DMS 273 (cell line): Measurements from ENCODE around the gene SLC25A48.

Experiments
- DNase-seq: peaks from one replicate; lab custom pipeline; 2025; ENCODE audit not compliant: unreplicated experiment; lab: John Stamatoyannopoulos, UW

Gene SLC25A48, protein sequence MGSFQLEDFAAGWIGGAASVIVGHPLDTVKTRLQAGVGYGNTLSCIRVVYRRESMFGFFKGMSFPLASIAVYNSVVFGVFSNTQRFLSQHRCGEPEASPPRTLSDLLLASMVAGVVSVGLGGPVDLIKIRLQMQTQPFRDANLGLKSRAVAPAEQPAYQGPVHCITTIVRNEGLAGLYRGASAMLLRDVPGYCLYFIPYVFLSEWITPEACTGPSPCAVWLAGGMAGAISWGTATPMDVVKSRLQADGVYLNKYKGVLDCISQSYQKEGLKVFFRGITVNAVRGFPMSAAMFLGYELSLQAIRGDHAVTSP

DNA sequence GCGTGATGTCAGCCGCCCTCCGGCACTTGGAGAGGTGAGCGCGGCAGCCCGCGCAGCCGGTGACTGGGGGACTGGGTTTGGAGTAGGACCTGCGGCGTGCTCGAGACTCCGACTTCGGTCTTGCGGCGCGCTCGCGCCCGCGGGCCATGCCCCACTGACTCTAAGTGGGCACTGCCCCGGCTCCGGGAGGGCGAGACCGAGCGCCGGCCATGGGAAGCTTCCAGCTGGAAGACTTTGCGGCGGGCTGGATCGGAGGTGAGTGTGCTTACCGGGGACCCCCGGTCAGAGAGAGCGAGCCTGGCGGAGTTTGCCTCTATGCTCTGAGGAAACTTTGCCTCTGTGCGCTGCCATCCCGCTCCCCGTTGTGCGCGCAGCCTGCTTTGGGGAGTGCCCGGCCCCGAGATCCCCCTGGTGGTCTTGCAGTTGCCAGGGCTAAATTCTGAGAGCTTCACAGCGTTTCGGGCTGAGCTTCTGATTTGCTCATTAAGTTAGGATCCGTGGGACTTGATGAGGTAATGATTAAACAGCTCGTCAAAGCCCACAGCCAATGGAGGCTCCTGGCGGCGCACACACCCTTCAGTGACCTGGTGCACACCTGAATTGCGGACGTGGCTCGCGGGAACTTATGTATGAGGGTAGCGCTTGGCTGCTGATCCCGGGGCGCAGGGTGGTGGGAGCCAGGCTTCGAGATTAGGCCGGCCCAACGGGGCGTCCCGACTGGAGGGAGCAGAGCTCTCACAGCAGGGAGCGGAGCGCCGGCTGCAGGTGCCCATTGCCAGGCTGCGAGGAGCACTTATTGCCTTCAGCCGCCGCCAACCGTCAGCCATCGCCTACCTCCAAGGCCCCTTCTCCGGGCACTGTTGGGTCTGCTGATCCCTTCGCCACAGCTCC, at the start of gene SLC25A48:
TSS of gene SLC25A48 (plus strand) at position 25 of the 891 bp plus-strand sequence. CDS start at position 210, 185 bp downstream.
- peak; percentile 94 for DNase-seq

DNA sequence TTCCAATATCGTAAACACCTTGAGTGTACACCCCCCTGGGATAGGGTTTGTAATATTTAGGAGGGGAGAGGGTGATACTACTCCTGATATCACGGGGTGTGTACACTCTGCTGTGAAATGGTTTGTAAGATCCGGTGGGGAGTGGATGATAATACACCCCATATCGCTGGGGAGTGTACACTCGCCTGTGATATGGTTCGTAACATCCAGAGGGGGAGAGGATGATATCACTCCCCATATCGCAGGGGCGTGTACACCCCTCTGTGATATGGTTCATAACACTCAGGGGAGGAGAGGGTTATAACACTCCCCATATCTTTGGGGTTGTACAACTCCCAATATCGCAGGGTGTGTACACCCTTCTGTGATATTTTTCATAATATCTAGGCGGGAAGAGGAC, 33.8 kb upstream of the SLC25A48 start:
- no peak for DNase-seq

DNA sequence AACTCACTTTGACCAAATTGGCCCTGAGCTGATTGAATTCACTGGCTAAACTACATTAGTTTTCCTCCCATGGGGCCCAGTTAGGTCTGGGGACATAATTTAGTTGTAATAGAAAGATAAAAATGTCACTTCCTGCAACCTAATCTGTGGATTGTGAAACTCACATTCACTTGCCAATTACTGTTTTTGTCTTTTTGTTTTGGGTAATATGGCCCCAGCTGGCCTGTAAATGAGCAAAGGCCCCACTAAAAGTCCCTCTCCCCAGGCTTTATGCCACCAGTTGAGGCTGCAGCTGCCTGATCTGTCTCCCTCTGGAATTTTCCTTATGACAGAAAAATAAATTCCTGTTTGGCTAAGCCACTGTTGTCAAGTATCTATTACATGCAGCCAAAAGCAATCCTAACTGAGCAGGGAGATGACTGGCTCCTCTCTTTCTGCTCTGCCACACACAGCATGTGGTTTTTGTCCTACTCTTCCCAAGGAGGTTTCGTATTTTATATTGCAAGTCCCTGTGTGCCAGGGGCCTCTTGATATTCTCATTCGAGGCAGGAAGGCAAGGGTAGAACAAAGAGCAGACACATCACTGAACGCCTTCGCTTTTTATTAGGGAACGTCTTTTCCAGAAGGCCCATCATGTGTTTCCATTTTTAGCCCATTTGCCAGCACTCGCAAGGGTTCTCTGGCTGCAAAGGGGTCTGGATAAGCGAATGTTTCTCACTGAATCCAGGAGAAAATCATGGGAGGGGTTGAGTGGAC, 24.1 kb upstream of the SLC25A48 start:
- DNase-seq, result no peak

DNA sequence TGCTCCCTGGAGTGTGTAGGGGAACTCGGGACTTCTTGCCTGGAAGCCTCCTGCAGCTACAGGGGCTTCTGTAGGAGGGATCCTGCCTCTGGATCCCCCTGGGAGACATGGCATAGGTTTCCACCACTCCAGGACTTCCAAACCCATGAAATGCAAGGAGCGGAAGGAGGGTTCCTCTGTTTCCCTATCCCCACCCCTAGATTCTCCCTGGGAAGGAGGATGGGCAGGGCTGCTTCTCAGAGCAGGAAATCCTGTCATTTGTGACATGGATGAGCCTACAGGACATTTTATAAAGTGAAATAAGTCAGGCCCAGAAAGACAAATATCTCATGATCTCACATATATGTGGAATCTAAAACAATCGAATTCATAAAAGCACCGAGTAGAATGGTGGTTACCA, 23.5 kb upstream of the SLC25A48 start:
- DNase-seq, result no peak

DNA sequence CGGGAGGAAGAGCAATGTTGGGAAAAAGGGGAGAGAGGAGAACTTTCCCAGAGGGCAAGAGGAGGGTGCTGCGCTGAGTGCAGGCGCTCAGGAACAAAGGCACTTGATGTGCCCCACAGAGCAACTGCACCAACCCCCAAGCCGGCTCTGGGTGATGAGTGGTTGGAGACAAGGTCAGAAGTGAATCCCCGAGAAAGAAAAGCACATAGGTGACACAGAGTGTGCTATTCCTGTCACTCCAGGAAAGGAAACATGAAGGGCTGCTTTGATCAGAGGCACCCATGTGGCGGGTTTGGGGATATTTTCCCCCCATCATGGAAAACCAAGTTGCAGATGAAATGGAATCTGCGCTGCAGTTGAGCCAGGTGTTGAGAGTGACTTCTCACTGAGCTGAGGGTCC, 20.7 kb upstream of the SLC25A48 start:
- no peak for DNase-seq

DNA sequence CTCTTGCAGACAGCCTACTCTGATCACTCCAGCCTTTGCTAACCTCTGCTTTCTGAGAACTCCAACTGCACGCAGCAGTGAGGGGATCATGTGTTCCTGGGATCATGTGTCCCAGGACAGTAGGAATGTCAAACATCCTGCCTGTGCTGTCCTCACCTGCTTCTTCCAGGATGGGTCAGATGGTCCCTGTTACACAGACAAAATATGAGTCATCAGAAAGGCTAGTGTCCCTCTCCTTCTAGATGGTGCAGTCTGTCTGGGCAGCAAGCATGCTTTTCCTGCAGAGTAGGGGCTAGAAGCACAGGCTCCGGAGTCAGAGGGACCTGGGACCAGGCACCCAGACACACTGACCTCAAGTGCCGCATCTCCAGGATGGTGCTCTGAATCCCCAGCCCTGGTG, 20.1 kb upstream of the SLC25A48 start:
- no peak for DNase-seq

DNA sequence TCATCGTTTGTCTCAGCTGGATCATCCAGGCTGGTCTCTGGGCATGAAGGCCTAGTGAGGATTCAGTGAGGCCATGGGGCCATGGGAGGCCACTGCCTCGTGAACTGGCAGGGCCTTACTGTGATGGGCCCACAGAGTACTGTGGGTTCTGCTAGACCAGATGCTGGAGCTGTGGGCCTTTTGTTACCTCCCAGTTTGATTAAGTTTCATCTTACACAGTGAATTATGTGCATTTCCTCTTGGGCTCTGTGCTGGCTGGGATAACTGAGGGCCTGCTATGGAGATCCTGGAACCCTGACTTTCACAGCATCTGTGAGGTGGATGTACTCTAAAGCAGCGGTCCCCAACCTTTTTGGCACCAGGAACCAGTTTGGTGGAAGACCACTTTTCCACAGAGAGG, 19.7 kb upstream of the SLC25A48 start:
- no peak for DNase-seq

DNA sequence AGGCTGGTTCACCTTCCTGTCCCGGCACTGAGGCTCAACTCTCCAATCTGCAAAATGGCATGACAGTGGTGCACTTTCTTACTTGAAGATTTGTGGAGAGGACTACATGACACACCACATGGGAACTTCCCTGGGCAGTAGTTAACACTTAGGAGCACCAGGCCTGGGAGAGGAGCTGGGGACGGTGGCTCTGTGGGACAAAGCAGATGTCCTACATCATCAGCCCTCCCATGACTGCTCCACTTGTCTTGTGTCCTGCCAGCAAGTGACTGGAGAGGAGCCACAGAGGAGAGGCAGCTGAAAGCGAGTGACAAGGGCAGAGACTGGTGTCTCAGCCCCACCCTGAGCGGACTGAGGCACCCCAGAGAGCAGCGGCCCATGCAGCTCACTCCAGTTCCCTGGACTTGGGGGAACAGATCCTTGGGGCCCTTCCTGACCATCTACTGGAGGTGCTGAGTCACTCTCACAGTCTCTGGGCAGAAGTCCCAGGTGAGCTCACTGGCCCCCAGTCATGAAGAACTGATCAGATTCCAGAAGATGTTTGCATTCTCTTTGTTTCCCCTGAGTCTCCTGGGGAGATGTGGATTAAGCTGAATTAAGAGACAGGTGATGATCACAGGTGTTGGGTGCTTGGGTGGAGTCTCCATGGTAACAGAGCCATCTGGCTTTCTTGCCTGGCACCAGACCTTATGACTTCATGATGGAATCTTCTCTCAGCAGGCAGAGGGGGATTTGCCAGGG, 13.2 kb upstream of the SLC25A48 start:
- peak; percentile 73 for DNase-seq

DNA sequence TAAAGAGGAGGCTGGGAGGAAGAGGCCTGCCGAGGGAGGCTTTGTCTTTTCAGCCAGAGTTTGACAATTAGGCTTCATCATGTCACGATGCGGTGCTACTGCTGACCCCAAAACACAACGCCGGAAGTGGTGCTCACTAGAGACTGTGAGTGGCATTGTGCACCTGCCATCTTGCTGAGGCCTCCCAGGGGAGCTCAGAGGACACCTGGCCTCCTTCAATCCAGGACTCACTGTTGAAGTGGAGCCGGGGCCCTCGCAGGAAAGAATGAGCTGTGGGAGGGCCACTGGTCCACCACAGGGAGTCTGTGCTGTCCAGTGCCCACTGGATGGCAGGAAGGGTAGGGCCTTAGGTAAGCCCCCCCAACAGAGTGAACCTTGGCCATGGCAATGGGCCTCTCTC, 12.7 kb upstream of the SLC25A48 start:
- DNase-seq, result no peak

DNA sequence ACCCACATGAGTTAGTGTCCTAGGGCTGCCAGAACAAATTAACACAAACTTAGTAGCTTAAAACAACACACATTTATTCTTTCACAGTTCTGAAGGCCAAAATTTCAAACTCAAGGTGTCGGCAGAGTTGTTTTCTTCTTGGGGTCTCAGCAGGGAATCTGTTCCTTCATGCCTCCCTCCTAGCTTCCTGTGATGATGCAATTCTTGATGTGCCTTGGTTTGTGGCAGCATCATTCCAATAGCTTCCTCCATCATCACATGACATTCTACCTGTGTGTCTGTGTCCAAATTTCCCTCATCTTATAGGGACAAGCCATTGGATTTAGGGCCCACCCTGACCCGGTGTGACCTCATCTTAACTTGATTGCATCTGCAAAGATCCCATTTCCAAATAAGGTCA, 12.2 kb upstream of the SLC25A48 start:
- no peak for DNase-seq

DNA sequence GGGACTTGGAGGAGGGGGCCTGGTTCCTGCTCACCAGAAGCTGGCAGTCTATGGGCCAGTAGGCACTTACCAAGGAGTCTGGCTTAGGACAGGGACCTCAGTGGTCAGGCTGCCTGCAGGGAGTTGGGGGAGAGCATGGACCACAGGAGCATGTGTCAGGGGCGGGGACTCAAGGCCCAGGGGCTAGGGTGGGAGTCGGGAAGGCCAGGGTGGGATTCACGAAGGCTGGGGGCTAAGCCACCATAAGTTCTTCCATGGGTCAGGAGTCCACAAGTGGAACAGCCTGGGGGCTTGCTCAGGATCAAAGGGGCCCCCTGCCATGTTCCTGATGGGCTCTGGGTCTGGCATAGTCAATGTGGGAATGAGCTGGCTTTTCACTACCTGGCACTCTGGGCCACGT, 11.5 kb upstream of the SLC25A48 start:
- no peak for DNase-seq

DNA sequence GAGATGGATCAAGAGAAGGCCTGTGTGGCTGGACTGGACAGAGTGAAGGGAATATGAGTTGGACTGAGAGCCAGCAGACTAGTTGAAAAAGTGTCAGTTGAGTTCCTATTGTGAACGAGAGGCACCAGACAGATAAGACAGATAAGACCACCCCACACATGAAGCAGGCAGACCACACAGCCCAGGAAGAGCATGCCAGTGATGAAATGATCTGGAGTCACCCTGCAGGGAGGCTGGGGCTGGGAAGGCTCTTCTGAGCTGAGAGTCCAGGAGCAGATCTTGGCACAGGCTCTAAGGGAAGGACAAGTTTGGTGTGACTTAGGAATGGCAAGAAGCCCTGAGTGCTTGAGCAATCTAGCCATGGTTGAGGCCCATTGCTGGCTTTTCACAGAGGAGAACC, 10.6 kb upstream of the SLC25A48 start:
- DNase-seq, result no peak

DNA sequence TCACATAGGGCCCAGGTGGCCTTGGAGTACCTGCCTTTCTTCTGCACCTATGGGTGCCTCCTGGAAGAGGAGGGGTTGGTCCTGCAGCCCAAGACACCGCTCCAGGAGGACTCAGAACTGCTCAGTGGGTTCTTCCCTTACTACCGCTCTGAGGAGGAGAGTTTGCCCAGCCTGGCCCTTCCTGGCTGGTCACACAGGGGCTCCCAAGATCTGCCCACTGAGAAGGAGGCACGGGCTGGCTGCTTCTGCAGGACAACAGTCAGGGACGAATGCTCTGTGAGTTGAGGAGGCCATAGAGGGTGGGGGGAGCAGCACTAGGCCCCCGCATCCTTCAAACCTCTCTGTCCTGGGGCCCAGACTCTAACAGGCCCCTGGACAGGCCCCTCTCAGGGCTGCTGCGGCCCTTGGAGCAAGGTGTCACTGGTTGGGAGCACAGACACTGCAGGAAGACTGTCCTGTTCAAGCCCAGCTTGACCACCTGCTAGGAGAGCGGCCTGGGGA, 9.9 kb upstream of the SLC25A48 start:
- DNase-seq, result no peak

DNA sequence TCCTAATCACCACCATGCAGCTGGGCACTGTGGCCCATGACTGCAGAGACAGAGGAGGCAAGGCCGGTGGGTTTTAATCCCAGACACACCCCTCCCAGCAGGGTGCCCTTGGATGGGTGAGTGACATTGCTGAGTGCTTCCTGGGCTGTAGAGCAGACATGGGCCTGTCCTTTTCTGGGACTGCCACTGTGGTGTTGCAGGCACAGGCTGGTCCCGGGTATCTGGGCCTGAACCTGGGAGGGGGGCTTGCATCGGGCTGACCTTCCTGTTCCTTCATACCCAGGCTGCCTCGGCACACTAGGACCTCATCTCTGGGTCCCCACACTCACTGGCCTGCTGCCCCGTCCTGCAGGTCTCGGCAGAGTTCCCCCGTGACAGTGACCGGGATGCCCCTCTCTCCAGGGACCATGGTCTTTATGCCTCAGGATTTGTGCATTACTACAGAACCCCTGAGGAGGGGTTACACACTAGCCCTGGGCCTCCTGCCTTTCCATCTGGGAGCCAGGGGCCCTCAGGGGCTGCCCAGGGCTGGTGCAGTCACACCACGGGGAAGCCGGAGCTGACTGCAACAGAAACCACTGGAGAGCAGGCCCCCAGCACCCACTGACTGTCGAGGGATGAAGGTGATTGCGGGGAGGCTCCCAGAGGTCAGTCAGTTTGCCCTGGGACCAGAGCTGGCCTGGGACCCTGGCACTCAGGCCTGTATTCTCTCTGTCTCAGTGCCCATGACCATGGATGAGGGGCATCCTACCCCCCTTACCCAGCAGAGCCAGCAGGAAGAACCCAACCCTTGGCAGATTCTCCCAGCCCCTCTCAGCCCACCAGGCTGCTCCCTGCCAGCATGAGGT, 8.9 kb upstream of the SLC25A48 start:
- no peak for DNase-seq

DNA sequence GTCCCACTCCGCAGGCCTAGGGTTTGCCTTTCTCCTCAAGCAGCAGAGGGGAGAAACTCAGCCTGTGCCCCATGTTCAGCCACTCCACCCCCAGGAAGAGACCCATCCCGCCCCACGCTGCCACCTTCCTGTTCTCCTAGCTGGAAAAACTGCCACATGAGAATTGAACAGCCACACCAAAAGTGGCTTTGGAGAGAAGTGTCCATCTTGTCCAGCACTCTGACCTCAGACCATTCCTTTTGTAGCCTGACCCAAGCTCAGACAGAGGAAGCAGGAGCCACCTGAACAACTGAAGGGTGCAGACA, 8.3 kb upstream of the SLC25A48 start:
- DNase-seq, result no peak

DNA sequence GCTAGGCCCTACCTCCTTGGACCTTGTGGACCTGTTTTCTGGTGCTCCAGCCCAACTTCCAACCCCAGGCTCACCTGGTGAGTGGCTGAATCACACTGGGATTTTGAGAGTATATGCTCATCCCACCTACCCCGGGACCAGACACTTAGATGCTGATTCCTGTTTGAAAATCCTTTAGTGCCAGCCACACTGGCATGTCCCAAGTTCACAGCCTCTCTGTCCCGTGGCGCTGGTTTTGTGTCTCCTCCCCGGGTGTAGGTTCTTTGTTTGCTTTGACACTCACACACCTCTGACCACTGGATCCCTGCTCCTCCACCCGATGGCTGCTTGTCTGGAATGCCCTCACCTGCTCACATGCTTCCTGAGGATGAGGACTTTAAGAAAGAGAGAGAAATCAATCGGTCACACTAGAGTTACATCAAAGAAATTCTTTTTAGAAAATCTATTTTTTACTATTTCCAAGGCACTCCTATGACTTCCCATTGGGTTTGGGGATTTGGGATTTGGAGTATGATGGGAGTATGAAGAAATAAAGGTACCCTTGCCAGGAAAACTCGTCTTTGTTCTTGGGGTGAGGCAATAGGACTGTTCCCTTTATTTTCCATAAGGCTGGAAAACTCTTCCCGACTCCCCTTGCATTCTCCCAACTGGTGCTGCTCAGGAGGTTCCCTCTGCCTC, 7.3 kb upstream of the SLC25A48 start:
- DNase-seq, result no peak

DNA sequence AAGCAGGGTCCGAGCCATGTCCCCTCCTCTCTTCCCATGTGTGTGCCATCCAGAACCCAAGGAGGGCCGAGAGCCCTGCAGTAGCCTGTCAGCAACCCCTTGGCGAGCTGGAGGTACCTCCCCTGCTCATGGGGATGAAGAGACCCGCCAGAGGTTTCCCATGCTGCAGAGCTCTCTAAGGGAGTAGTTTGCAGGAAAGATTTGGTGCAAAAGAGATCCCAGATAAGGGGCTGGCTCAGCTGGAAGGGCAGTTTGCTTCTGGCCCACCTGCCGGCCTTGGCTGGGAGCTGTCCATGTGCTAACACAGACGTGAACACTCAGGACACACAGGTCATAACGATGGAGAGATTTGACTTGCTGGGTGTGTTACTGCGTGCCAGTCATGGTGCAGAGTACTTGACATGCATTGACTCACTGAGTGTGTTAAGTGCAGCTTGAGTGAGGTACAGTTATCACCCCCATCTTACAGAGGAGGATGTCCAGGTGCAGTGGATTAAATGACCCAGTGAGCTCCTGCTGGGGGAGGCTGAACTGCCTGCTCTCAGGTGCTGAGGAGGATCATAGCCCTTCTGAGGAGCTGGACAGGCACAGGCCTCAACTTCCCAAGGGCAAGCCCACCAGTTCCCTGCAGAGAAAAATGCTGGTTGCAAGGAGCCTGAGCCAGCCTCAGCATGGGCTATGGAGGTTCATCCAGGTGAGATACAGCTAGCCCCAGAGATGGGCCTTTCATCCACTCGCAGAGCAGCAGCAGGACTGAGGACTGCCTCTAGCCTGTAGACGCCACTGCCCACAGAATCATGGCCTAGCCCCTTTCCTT, 6.3 kb upstream of the SLC25A48 start:
- no peak for DNase-seq

DNA sequence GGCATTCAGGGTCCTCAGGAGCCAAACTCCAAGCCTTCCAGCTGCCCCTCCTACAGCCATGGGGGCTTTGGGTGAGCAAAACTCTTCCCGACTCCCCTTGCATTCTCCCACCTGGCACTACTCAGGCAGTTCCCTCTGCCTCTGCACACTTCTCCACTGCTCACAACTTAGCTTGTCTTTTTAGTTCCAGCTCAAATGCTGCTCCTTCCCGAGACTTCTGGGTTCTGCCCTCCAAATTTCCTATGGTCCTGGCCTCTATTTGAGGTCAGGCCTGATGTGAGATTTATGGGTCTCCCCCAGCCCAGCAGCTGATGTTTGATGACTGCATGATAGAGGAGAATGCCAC, 5.7 kb upstream of the SLC25A48 start:
- DNase-seq, result no peak

DNA sequence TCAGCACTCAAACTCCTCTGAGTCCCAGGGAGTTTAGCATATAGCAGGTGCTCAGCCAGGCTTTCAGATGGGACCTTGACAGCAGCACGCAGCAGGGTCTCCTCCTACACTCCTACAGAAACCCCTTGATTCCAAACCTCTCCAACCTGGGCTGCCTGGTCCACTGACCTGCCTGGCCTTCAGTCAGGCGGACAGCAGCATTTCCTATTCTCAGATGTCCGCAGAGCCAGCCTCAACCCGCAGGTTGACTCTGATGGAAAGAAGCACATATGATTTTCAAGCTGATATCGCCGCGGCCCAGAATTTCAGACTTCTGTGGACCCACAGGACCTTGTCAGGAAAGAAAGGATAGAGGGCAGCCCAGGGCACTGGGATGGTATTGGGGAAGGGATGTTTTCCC, 5.3 kb upstream of the SLC25A48 start:
- no peak for DNase-seq
